ENCODE results near the gene COA1.

DNA sequence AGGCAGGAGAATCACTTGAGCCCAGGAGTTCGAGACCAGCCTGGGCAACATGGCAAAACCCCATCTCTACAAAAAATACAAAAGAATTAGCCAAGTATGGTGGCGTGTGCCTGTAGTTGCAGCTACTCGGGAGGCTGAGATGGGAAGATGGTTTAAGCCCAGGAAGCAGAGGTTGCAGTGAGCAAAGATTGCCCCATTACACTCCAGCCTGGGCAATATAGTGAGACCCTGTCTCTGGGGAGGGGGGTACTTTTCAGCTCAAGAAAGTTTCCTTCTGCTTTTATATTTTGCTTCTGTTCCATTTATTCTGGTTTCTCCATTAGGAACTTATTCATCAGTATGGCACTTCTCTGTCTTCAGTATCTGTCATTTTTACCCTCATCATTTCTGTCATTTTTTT lies 48.6 kb downstream of the COA1 start:
- TF ChIP-seq, protein P1, sequence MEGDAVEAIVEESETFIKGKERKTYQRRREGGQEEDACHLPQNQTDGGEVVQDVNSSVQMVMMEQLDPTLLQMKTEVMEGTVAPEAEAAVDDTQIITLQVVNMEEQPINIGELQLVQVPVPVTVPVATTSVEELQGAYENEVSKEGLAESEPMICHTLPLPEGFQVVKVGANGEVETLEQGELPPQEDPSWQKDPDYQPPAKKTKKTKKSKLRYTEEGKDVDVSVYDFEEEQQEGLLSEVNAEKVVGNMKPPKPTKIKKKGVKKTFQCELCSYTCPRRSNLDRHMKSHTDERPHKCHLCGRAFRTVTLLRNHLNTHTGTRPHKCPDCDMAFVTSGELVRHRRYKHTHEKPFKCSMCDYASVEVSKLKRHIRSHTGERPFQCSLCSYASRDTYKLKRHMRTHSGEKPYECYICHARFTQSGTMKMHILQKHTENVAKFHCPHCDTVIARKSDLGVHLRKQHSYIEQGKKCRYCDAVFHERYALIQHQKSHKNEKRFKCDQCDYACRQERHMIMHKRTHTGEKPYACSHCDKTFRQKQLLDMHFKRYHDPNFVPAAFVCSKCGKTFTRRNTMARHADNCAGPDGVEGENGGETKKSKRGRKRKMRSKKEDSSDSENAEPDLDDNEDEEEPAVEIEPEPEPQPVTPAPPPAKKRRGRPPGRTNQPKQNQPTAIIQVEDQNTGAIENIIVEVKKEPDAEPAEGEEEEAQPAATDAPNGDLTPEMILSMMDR (IDR thresholded peaks at IDR 0.05; ENCODE audit: insufficient read depth, low read length): no peak
- no peak for TF ChIP-seq POLR2AphosphoS5 (IDR thresholded peaks at IDR 0.05; ENCODE audit: low read depth)
